H9 (cell line): ENCODE data around the gene MALSU1. TPM values are rescaled to one million over a fixed set of nuclear protein-coding genes. Genes with fewer than 3 reads are reported as not detected.
A peak's percentile ranks its signal among the peaks of the same experiment; 100 is the strongest.

Experiments
- DNase-seq: peaks from one replicate; pipeline ENCODE4 v3.0.0-alpha.2; 2017
- H2AFZ ChIP-seq: one replicate; pipeline ENCODE4 v1.6.1; 2013; ENCODE audit warnings: mild to moderate bottlenecking, low read length, control low read depth, moderate library complexity
- H2AK5ac ChIP-seq: 2 replicates; pipeline ENCODE4 v1.6.1; 2013; ENCODE audit warnings: low read length, control low read depth, mixed read lengths; ENCODE audit not compliant: insufficient read length
- H2BK120ac ChIP-seq: one replicate; pipeline ENCODE4 v1.6.1; 2013; ENCODE audit warnings: low read depth, mild to moderate bottlenecking, low read length, control low read depth, inconsistent platforms; ENCODE audit not compliant: poor library complexity, severe bottlenecking
- H2BK12ac ChIP-seq: 2 replicates; pipeline ENCODE4 v1.6.1; 2013; ENCODE audit warnings: low read length, control low read depth, mixed read lengths, low read depth; ENCODE audit not compliant: insufficient read length
- H2BK15ac ChIP-seq: 2 replicates; pipeline ENCODE4 v1.6.1; 2013; ENCODE audit warnings: low read depth, low read length, control low read depth
- H2BK20ac ChIP-seq: one replicate; pipeline ENCODE4 v1.6.1; 2013; ENCODE audit warnings: low read depth, mild to moderate bottlenecking, low read length, control low read depth, inconsistent platforms; ENCODE audit not compliant: poor library complexity, severe bottlenecking
- H2BK5ac ChIP-seq: 2 replicates; pipeline ENCODE4 v1.6.1; 2013; ENCODE audit warnings: low read length, control low read depth, mixed read lengths; ENCODE audit not compliant: insufficient read length
- H3K14ac ChIP-seq: 2 replicates; pipeline ENCODE4 v1.6.1; 2013; ENCODE audit warnings: low read length, control low read depth; ENCODE audit not compliant: insufficient read depth
- H3K18ac ChIP-seq: 2 replicates; pipeline ENCODE4 v1.6.1; 2013; ENCODE audit warnings: low read depth, mild to moderate bottlenecking, mixed read lengths, low read length, control low read depth; ENCODE audit not compliant: insufficient read length
- H3K23ac ChIP-seq: 2 replicates; pipeline ENCODE4 v1.6.1; 2013; ENCODE audit warnings: low read length, control low read depth, mixed read lengths, low read depth; ENCODE audit not compliant: insufficient read length
- H3K23me2 ChIP-seq: 2 replicates; pipeline ENCODE4 v1.6.1; 2013; ENCODE audit warnings: low read depth, mild to moderate bottlenecking, mixed read lengths, low read length, control low read depth; ENCODE audit not compliant: insufficient read length, poor library complexity, severe bottlenecking
- H3K27ac ChIP-seq: 2 replicates; pipeline ENCODE4 v1.5.1; 2013; ENCODE audit warnings: low read length, control low read depth, mixed read lengths, low read depth; ENCODE audit not compliant: insufficient read length
- H3K27me3 ChIP-seq: 2 replicates; pipeline ENCODE4 v1.6.1; 2013; ENCODE audit warnings: low read length, control low read depth, inconsistent platforms; ENCODE audit not compliant: insufficient read depth
- H3K4ac ChIP-seq: 2 replicates; pipeline ENCODE4 v1.6.1; 2013; ENCODE audit warnings: low read depth, mild to moderate bottlenecking, control low read depth, inconsistent platforms, low read length, moderate library complexity
- H3K4me1 ChIP-seq: 2 replicates; pipeline ENCODE4 v1.6.1; 2013; ENCODE audit warnings: low read length, control low read depth, inconsistent platforms; ENCODE audit not compliant: insufficient read depth
- H3K4me2 ChIP-seq: 2 replicates; pipeline ENCODE4 v1.6.1; 2013; ENCODE audit warnings: low read length, control low read depth, mixed read lengths; ENCODE audit not compliant: insufficient read length, insufficient read depth
- H3K56ac ChIP-seq: 2 replicates; pipeline ENCODE4 v1.6.1; 2013; ENCODE audit warnings: low read depth, mild to moderate bottlenecking, mixed read lengths, low read length, control low read depth; ENCODE audit not compliant: insufficient read length
- H3K79me1 ChIP-seq: 2 replicates; pipeline ENCODE4 v1.6.1; 2013; ENCODE audit warnings: low read depth, mild to moderate bottlenecking, moderate library complexity, low read length, control low read depth, inconsistent platforms; ENCODE audit not compliant: insufficient read depth, poor library complexity, severe bottlenecking
- H3K79me2 ChIP-seq: 2 replicates; pipeline ENCODE4 v1.6.1; 2013; ENCODE audit warnings: low read length, control low read depth, inconsistent platforms; ENCODE audit not compliant: insufficient read depth
- H3K9ac ChIP-seq: 2 replicates; pipeline ENCODE4 v1.6.1; 2013; ENCODE audit warnings: low read length, control low read depth, mixed read lengths; ENCODE audit not compliant: insufficient read length; ENCODE audit errors: extremely low read depth
- H3K9me3 ChIP-seq: one replicate; pipeline ENCODE4 v1.6.1; 2013; ENCODE audit warnings: low read depth, low read length, inconsistent platforms; ENCODE audit not compliant: control insufficient read depth
- H3T11ph ChIP-seq: one replicate; pipeline ENCODE4 v1.6.1; 2013; ENCODE audit warnings: mild to moderate bottlenecking, low read length, control low read depth, inconsistent platforms
- H4K20me1 ChIP-seq: one replicate; pipeline ENCODE4 v1.6.1; 2013; ENCODE audit not compliant: control insufficient read depth, insufficient read length, insufficient read depth
- H4K5ac ChIP-seq: 2 replicates; pipeline ENCODE4 v1.6.1; 2013; ENCODE audit warnings: low read depth, mild to moderate bottlenecking, mixed read lengths, low read length, control low read depth; ENCODE audit not compliant: insufficient read length
- H4K8ac ChIP-seq: replicated peaks from 2 replicates; pipeline ENCODE4 v1.6.1; 2013; ENCODE audit warnings: low read length, control low read depth, mixed read lengths, low read depth; ENCODE audit not compliant: insufficient read length
- H4K91ac ChIP-seq: 2 replicates; pipeline ENCODE4 v1.6.1; 2013; ENCODE audit warnings: low read depth, mild to moderate bottlenecking, moderate library complexity, mixed read lengths, low read length, control low read depth; ENCODE audit not compliant: insufficient read length
- H3K27ac Mint-ChIP-seq, 3 experiments: 2 replicates in 2 of 3; 3 replicates in 1 of 3; pipeline ENCODE4 v1.8.0; 2020 to 2021; ENCODE audit warnings: mixed read lengths in 3 of 3, mild to moderate bottlenecking in 1 of 3, moderate library complexity in 1 of 3
- H3K27me3 Mint-ChIP-seq: 2 replicates; pipeline ENCODE4 v1.8.0; 2021; ENCODE audit warnings: low read depth, mild to moderate bottlenecking, moderate library complexity, mixed read lengths
- H3K36me3 Mint-ChIP-seq, 3 experiments: 2 replicates in 2 of 3; 3 replicates in 1 of 3; pipeline ENCODE4 v1.8.0; 2020 to 2021; ENCODE audit warnings: low read depth in 3 of 3, mixed read lengths in 3 of 3; ENCODE audit not compliant: insufficient read depth in 1 of 3
- H3K4me1 Mint-ChIP-seq, 2 experiments: 2 replicates each; pipeline ENCODE4 v1.8.0; 2020; ENCODE audit warnings: mixed read lengths in 2 of 2
- H3K4me3 Mint-ChIP-seq, 2 experiments: 2 replicates in 1 of 2; 3 replicates in 1 of 2; pipeline ENCODE4 v1.8.0; 2020 to 2021; ENCODE audit warnings: mild to moderate bottlenecking in 2 of 2, mixed read lengths in 2 of 2, moderate library complexity in 1 of 2
- H3K9me3 Mint-ChIP-seq, 2 experiments: 2 replicates in 1 of 2; 3 replicates in 1 of 2; pipeline ENCODE4 v1.8.0; 2020; ENCODE audit warnings: mild to moderate bottlenecking in 2 of 2, mixed read lengths in 2 of 2, moderate library complexity in 1 of 2
- CTCF ChIP-seq: fragments of 200-600 bp; sonication (generic); conservative IDR thresholded peaks from 3 replicates; pipeline ENCODE4 v1.8.0; 2021; ENCODE audit warnings: antibody characterized with exemption, mild to moderate bottlenecking
- WGBS: extraction: QIAGEN DNeasy Blood & Tissue Kit; methylation state at CpG from one replicate; pipeline ENCODE4 v1.1.7; 2013; ENCODE audit warnings: missing lambda C conversion rate, low lambda C conversion rate, mixed read lengths; ENCODE audit not compliant: insufficient read length; ENCODE audit errors: extremely low coverage; 5-methylcytosine and 5-hydroxymethylcytosine counted together
- total RNA-seq: library from RNA; stranded (reverse); gene quantifications from 2 replicates; pipeline ENCODE4 v1.2.1, GENCODE V29; 2021

Gene MALSU1
- total RNA-seq, 1 experiment from 2014 or later: 83.4 TPM

- H3K27ac Mint-ChIP-seq: peak overlapping the region in 1 of 3 experiments; percentile 86; a peak in 2 of 7 replicates
- H2AK5ac ChIP-seq: no peak overlapping the region
- H3K18ac ChIP-seq: no peak overlapping the region
- H2BK120ac ChIP-seq: no peak overlapping the region
- H3K9me3 Mint-ChIP-seq: no peaks in the 10 kb centered on the region
- H3K4me2 ChIP-seq: no peak overlapping the region
- no peak overlapping the region for H3K56ac ChIP-seq
- WGBS: no CpG with 5 or more reads among the region's 8 CpGs
- no peak for TF ChIP-seq CTCF
- no peaks in the 10 kb centered on the region for H3K79me1 ChIP-seq
- H2BK5ac ChIP-seq: no peak overlapping the region
- no peak overlapping the region for H4K8ac ChIP-seq
- no peak overlapping the region for H3T11ph ChIP-seq
- no peak overlapping the region for H2AFZ ChIP-seq
- H2BK12ac ChIP-seq: no peak overlapping the region
- no peaks in the 10 kb centered on the region for H4K20me1 ChIP-seq
- no peaks in the 10 kb centered on the region for H3K27me3 ChIP-seq
- H2BK20ac ChIP-seq: no peak overlapping the region
- H3K23me2 ChIP-seq: no peaks in the 10 kb centered on the region
- H3K14ac ChIP-seq: no peak overlapping the region
- H4K91ac ChIP-seq: no peak overlapping the region
- H3K4me1 Mint-ChIP-seq: peaks cover 15 to 27% of the 10 kb centered on the region in 2 experiments
- no peak overlapping the region for H3K4me3 Mint-ChIP-seq
- no peak overlapping the region for H3K23ac ChIP-seq
- no peaks in the 10 kb centered on the region for H3K79me2 ChIP-seq
- no peak overlapping the region for H4K5ac ChIP-seq
- H2BK15ac ChIP-seq: no peak overlapping the region
- no peak for DNase-seq
- H3K27ac ChIP-seq: no peak overlapping the region
- H3K36me3 Mint-ChIP-seq: peaks cover 43 to 93% (median 87%) of the 10 kb centered on the region in 3 experiments; a peak in 6 of 7 replicates
- no peaks in the 10 kb centered on the region for H3K27me3 Mint-ChIP-seq
- no peak overlapping the region for H3K9ac ChIP-seq
- no peak overlapping the region for H3K4ac ChIP-seq
- H3K9me3 ChIP-seq: no peaks in the 10 kb centered on the region
- no peaks in the 10 kb centered on the region for H3K4me1 ChIP-seq
These were observed 47.2 kb downstream of the MALSU1 start for GRCh38 chr7:23346316-23346715.
